ENCODE measurements around the gene PNPLA2. TPM values are rescaled to one million over a fixed set of nuclear protein-coding genes. Genes with fewer than 3 reads are reported as not detected.
A peak's percentile ranks its signal among the peaks of the same experiment; 100 is the strongest.

PNPLA2 gene
- total RNA-seq (10 to 100 TPM in 1 of 2 donors, 1 to 10 TPM in 1; 9.1 to 18.2 TPM), polyA plus RNA-seq (ENCODE audit: insufficient read length in 2 of 2) (10 to 100 TPM; 38.8 to 49.9 TPM)
- long read RNA-seq, donor 1, partial matches to known transcripts: 8 of 8 reads
- long read RNA-seq, donor 1, other reads (novel, unspliced or antisense): 0 of 8 reads
- long read RNA-seq, donor 2: 0 reads
- long read RNA-seq, donor 3, partial matches to known transcripts: 11 of 11 reads
- long read RNA-seq, donor 3, other reads (novel, unspliced or antisense): 0 of 11 reads
- long read RNA-seq, donor 4, partial matches to known transcripts: 16 of 16 reads
- long read RNA-seq, donor 4, other reads (novel, unspliced or antisense): 0 of 16 reads

- no peaks in the 10 kb centered on the region for H3K9me3 ChIP-seq (ENCODE audit: control insufficient read depth, insufficient read depth, low read length)
- H3K27ac ChIP-seq (ENCODE audit: low read depth, low read length): peak within 1 kb of the TSS; percentile 54
- WGBS (ENCODE audit: insufficient coverage): 42% methylated on average over 19 of the region's 20 CpGs
- H3K36me3 ChIP-seq (ENCODE audit: control insufficient read depth, insufficient read depth, low read length): peaks cover 55% of the 10 kb centered on the region
- H3K27me3 ChIP-seq (ENCODE audit: control insufficient read depth, insufficient read depth, low read length): no peaks in the 10 kb centered on the region
- H3K4me1 ChIP-seq (ENCODE audit: control insufficient read depth, insufficient read depth, low read length): peaks cover 34% of the 10 kb centered on the region
- H3K4me3 ChIP-seq (ENCODE audit: low read depth, low read length): peak within 1 kb of the TSS; percentile 62
- no peak for DNase-seq (ENCODE audit: low read depth in 4 of 6, low spot score in 6 of 6)
Measured at GRCh38 chr11:818396-819128, at the start of gene PNPLA2. Gene PNPLA2, plus strand, starts transcription at chr11:818914. Its CDS starts 805 bp downstream, at chr11:819719.

- Histone ChIP-seq H3K27me3 (ENCODE audit: control insufficient read depth, insufficient read depth, low read length) (no peaks in the 10 kb centered on the region), H3K4me1 (ENCODE audit: control insufficient read depth, insufficient read depth, low read length) (peaks cover 44% of the 10 kb centered on the region), H3K27ac (ENCODE audit: low read depth, low read length) (no peak overlapping the region), H3K9me3 (ENCODE audit: control insufficient read depth, insufficient read depth, low read length) (no peaks in the 10 kb centered on the region), H3K4me3 (ENCODE audit: low read depth, low read length) (no peak overlapping the region), H3K36me3 (ENCODE audit: control insufficient read depth, insufficient read depth, low read length) (peaks cover 95% of the 10 kb centered on the region)
- DNase-seq (ENCODE audit: low read depth in 4 of 6, low spot score in 6 of 6): no peak
- 91% methylated on average over 22 of the region's 23 CpGs for WGBS (ENCODE audit: insufficient coverage)
Measured at GRCh38 chr11:769887-770641, 48.6 kb upstream of the PNPLA2 start.

- no peak overlapping the region for H3K4me3 ChIP-seq (ENCODE audit: low read depth, low read length)
- no peaks in the 10 kb centered on the region for H3K27me3 ChIP-seq (ENCODE audit: control insufficient read depth, insufficient read depth, low read length)
- H3K36me3 ChIP-seq (ENCODE audit: control insufficient read depth, insufficient read depth, low read length): peaks cover 94% of the 10 kb centered on the region
- H3K9me3 ChIP-seq (ENCODE audit: control insufficient read depth, insufficient read depth, low read length): no peaks in the 10 kb centered on the region
- H3K4me1 ChIP-seq (ENCODE audit: control insufficient read depth, insufficient read depth, low read length): peaks cover 49% of the 10 kb centered on the region
- peak overlapping the region; percentile 88 for H3K27ac ChIP-seq (ENCODE audit: low read depth, low read length)
- no peak for DNase-seq (ENCODE audit: low read depth in 4 of 6, low spot score in 6 of 6)
- WGBS (ENCODE audit: insufficient coverage): 94% methylated on average over 31 of the region's 32 CpGs
Measured at GRCh38 chr11:770642-771616, 47.8 kb upstream of the PNPLA2 start.

- Histone ChIP-seq H3K9me3 (ENCODE audit: control insufficient read depth, insufficient read depth, low read length) (no peaks in the 10 kb centered on the region), H3K4me3 (ENCODE audit: low read depth, low read length) (no peak overlapping the region), H3K27ac (ENCODE audit: low read depth, low read length) (peak overlapping the region; percentile 88), H3K27me3 (ENCODE audit: control insufficient read depth, insufficient read depth, low read length) (no peaks in the 10 kb centered on the region), H3K36me3 (ENCODE audit: control insufficient read depth, insufficient read depth, low read length) (peaks cover 93% of the 10 kb centered on the region), H3K4me1 (ENCODE audit: control insufficient read depth, insufficient read depth, low read length) (peaks cover 57% of the 10 kb centered on the region)
- DNase-seq (ENCODE audit: low read depth in 4 of 6, low spot score in 6 of 6): peak in 1 of 6 donors; percentile 9
- 87% methylated on average over 8 of the region's 15 CpGs for WGBS (ENCODE audit: insufficient coverage)
Measured at GRCh38 chr11:771617-772204, 47.0 kb upstream of the PNPLA2 start.

GRCh38 chr11:772429-773390 lies 46.0 kb upstream of the PNPLA2 start:
- H3K27me3 ChIP-seq (ENCODE audit: control insufficient read depth, insufficient read depth, low read length): no peaks in the 10 kb centered on the region
- WGBS (ENCODE audit: insufficient coverage): 56% methylated on average over 34 of the region's 34 CpGs
- H3K36me3 ChIP-seq (ENCODE audit: control insufficient read depth, insufficient read depth, low read length): peaks cover 83% of the 10 kb centered on the region
- H3K4me3 ChIP-seq (ENCODE audit: low read depth, low read length): no peak overlapping the region
- no peaks in the 10 kb centered on the region for H3K9me3 ChIP-seq (ENCODE audit: control insufficient read depth, insufficient read depth, low read length)
- peak in 1 of 6 donors; percentile 81 for DNase-seq (ENCODE audit: low read depth in 4 of 6, low spot score in 6 of 6)
- H3K4me1 ChIP-seq (ENCODE audit: control insufficient read depth, insufficient read depth, low read length): peaks cover 58% of the 10 kb centered on the region
- peak overlapping the region; percentile 88 for H3K27ac ChIP-seq (ENCODE audit: low read depth, low read length)

GRCh38 chr11:773425-773824 lies 45.3 kb upstream of the PNPLA2 start:
- Histone ChIP-seq H3K36me3 (ENCODE audit: control insufficient read depth, insufficient read depth, low read length) (peaks cover 79% of the 10 kb centered on the region), H3K4me3 (ENCODE audit: low read depth, low read length) (no peak overlapping the region), H3K27me3 (ENCODE audit: control insufficient read depth, insufficient read depth, low read length) (no peaks in the 10 kb centered on the region), H3K9me3 (ENCODE audit: control insufficient read depth, insufficient read depth, low read length) (no peaks in the 10 kb centered on the region), H3K4me1 (ENCODE audit: control insufficient read depth, insufficient read depth, low read length) (peaks cover 65% of the 10 kb centered on the region), H3K27ac (ENCODE audit: low read depth, low read length) (peak overlapping the region; percentile 88)
- WGBS (ENCODE audit: insufficient coverage): 92% methylated on average over 5 of the region's 5 CpGs
- no peak for DNase-seq (ENCODE audit: low read depth in 4 of 6, low spot score in 6 of 6)

- DNase-seq (ENCODE audit: low read depth in 4 of 6, low spot score in 6 of 6): no peak
- Histone ChIP-seq H3K4me1 (ENCODE audit: control insufficient read depth, insufficient read depth, low read length) (peaks cover 69% of the 10 kb centered on the region), H3K27me3 (ENCODE audit: control insufficient read depth, insufficient read depth, low read length) (no peaks in the 10 kb centered on the region), H3K27ac (ENCODE audit: low read depth, low read length) (peak overlapping the region; percentile 88), H3K9me3 (ENCODE audit: control insufficient read depth, insufficient read depth, low read length) (no peaks in the 10 kb centered on the region), H3K36me3 (ENCODE audit: control insufficient read depth, insufficient read depth, low read length) (peaks cover 80% of the 10 kb centered on the region), H3K4me3 (ENCODE audit: low read depth, low read length) (no peak overlapping the region)
- WGBS (ENCODE audit: insufficient coverage): 94% methylated on average over 9 of the region's 9 CpGs
Measured at GRCh38 chr11:773830-774229, 44.9 kb upstream of the PNPLA2 start.
